Esophagus squamous epithelium (tissue), 4 donors: ENCODE results near the gene CCM2.
"Not testable (repeated sequence)": the region's sequence is repeated elsewhere in the genome, so short reads cannot be mapped to it uniquely, and the experiment has no call there.

Experiments
- POLR2A ChIP-seq, 4 donors: fragments of 450-650 bp; IDR thresholded peaks; one replicate each; pipeline ENCODE4 v1.6.1; 2017; ENCODE audit warnings: antibody characterized with exemption in 4 of 4, mild to moderate bottlenecking in 4 of 4, moderate library complexity in 3 of 4
- TF ChIP-seq, protein P1 (sequence below), 6 experiments: fragments of 450-650 bp in 4 of 6; fragments of 200-600 bp in 2 of 6; sonication (generic) in 2 of 6; IDR thresholded peaks; one replicate each; pipeline ENCODE4 v1.5.1; 2016 to 2019; ENCODE audit warnings: antibody characterized with exemption in 6 of 6, mild to moderate bottlenecking in 4 of 6, moderate library complexity in 4 of 6

GRCh38 chr7:45034710-45035109, 34.7 kb downstream of the CCM2 start:
- TF ChIP-seq, protein P1, sequence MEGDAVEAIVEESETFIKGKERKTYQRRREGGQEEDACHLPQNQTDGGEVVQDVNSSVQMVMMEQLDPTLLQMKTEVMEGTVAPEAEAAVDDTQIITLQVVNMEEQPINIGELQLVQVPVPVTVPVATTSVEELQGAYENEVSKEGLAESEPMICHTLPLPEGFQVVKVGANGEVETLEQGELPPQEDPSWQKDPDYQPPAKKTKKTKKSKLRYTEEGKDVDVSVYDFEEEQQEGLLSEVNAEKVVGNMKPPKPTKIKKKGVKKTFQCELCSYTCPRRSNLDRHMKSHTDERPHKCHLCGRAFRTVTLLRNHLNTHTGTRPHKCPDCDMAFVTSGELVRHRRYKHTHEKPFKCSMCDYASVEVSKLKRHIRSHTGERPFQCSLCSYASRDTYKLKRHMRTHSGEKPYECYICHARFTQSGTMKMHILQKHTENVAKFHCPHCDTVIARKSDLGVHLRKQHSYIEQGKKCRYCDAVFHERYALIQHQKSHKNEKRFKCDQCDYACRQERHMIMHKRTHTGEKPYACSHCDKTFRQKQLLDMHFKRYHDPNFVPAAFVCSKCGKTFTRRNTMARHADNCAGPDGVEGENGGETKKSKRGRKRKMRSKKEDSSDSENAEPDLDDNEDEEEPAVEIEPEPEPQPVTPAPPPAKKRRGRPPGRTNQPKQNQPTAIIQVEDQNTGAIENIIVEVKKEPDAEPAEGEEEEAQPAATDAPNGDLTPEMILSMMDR (IDR thresholded peaks at IDR 0.05) = not testable (repeated sequence)
- not testable (repeated sequence) for TF ChIP-seq POLR2A (IDR thresholded peaks at IDR 0.05)
